PC-9 (cell line): ENCODE measurements around the gene NDE1. TPM values are rescaled to one million over a fixed set of nuclear protein-coding genes. Genes with fewer than 3 reads are reported as not detected.

Experiments used
- BruUV-seq: library from RNA; stranded (reverse); fragments of 400-500 nt; replicated peaks from 2 replicates; lab custom pipeline; 2021; lab: Mats Ljungman, UMichigan
- CTCF ChIA-PET: fragments of 300-600 bp; sonication (Branson Sonifier 250); formaldehyde crosslinking; loops from one replicate; lab custom pipeline; 2022; ENCODE audit warnings: antibody characterized with exemption; lab: Charles Lee
- POLR2A ChIA-PET: fragments of 300-600 bp; sonication (Branson Sonifier 250); formaldehyde crosslinking; loops from one replicate; lab custom pipeline; 2022; ENCODE audit warnings: antibody characterized with exemption; ENCODE audit not compliant: unreplicated experiment; lab: Charles Lee
- DNase-seq, 2 experiments: peaks; one replicate each; pipeline versions ENCODE4 v3.0.0 to v3.0.0-alpha.2; 2015 to 2022; ENCODE audit warnings: mixed read lengths in 1 of 2
- H2AFZ ChIP-seq: fragments of 200-600 bp; sonication (generic); 2 replicates; pipeline ENCODE4 v1.8.1; 2017; ENCODE audit warnings: antibody characterized with exemption
- H3F3A ChIP-seq: fragments of 200-600 bp; sonication (generic); 2 replicates; pipeline ENCODE4 v1.8.1; 2017; ENCODE audit warnings: antibody characterized with exemption, mild to moderate bottlenecking, low read depth; ENCODE audit not compliant: insufficient read depth
- H3K27ac ChIP-seq: fragments of 200-600 bp; sonication (generic); 2 replicates; pipeline ENCODE4 v1.6.1; 2016; ENCODE audit warnings: mixed run types
- H3K27me3 ChIP-seq: fragments of 200-600 bp; sonication (generic); 2 replicates; pipeline ENCODE4 v1.6.1; 2016; ENCODE audit warnings: low read depth, mixed run types; ENCODE audit not compliant: insufficient read depth
- H3K36me3 ChIP-seq: fragments of 200-600 bp; sonication (generic); 2 replicates; pipeline ENCODE4 v1.6.1; 2016; ENCODE audit warnings: low read depth, mixed run types
- H3K4me1 ChIP-seq: fragments of 200-600 bp; sonication (generic); replicated peaks from 2 replicates; pipeline ENCODE4 v1.6.1; 2016; ENCODE audit warnings: mixed run types; ENCODE audit not compliant: insufficient read depth
- H3K4me2 ChIP-seq: fragments of 200-600 bp; sonication (generic); 2 replicates; pipeline ENCODE4 v1.6.1; 2017; ENCODE audit warnings: mixed run types
- H3K4me3 ChIP-seq: fragments of 200-600 bp; sonication (generic); 2 replicates; pipeline ENCODE4 v1.6.1; 2016; ENCODE audit warnings: mixed run types
- H3K79me2 ChIP-seq: fragments of 200-600 bp; sonication (generic); 2 replicates; pipeline ENCODE4 v1.6.1; 2017; ENCODE audit warnings: low read depth, mixed run types
- H3K9me2 ChIP-seq: fragments of 200-600 bp; sonication (generic); 2 replicates; pipeline ENCODE4 v1.8.1; 2017; ENCODE audit warnings: mild to moderate bottlenecking; ENCODE audit not compliant: insufficient read depth
- H3K9me3 ChIP-seq: fragments of 200-600 bp; sonication (generic); 2 replicates; pipeline ENCODE4 v1.8.1; 2016; ENCODE audit warnings: low read depth; ENCODE audit not compliant: insufficient read depth
- H4K20me1 ChIP-seq: fragments of 200-600 bp; sonication (generic); 2 replicates; pipeline ENCODE4 v1.8.1; 2017; ENCODE audit not compliant: insufficient read depth
- CTCF ChIP-seq: fragments of 200-600 bp; sonication (generic); conservative IDR thresholded peaks from 2 replicates; pipeline ENCODE4 v1.6.1; 2017; ENCODE audit warnings: mixed run types, antibody characterized with exemption, mild to moderate bottlenecking, moderate library complexity
- EZH2 ChIP-seq: fragments of 200-600 bp; sonication (generic); IDR thresholded peaks from 2 replicates; pipeline ENCODE4 v1.8.0; 2017; ENCODE audit warnings: antibody characterized with exemption, low read depth
- intact Hi-C: fragments of 100-400 bp; cut with micrococcal nuclease; formaldehyde crosslinking; loops from one replicate; pipeline ENCODE4 v1.10.0; 2022; ENCODE audit not compliant: unreplicated experiment
- total RNA-seq: library from RNA; stranded (reverse); gene quantifications from 2 replicates; pipeline ENCODE4 v1.2.3, GENCODE V29; 2021

Gene NDE1
- total RNA-seq, 1 experiment from 2014 or later: 119 TPM

- Histone ChIP-seq H3K27ac (no peak overlapping the region), H3F3A (no peaks in the 10 kb centered on the region), H2AFZ (no peak overlapping the region), H3K4me1 (no peaks in the 10 kb centered on the region), H3K27me3 (no peaks in the 10 kb centered on the region), H3K79me2 (peaks cover 53% of the 10 kb centered on the region), H3K36me3 (no peaks in the 10 kb centered on the region), H3K4me3 (no peak overlapping the region), H3K9me3 (no peaks in the 10 kb centered on the region), H4K20me1 (no peaks in the 10 kb centered on the region; the same call in 1 of the 2 replicates), H3K4me2 (no peak overlapping the region), H3K9me2 (no peaks in the 10 kb centered on the region)
- BruUV-seq: no TSS peak
- CTCF ChIA-PET: interaction anchor here (0.6 kb wide), 1 partner anchor 16 kb away, joined by 4 read pairs; the partner anchor contains the start of gene MARF1
- no peak for TF ChIP-seq CTCF
- no peak for TF ChIP-seq EZH2
- no peak for DNase-seq
- intact Hi-C loops: no loop called here
- POLR2A ChIA-PET: no interaction called here
Measured at GRCh38 chr16:15658556-15658955, 8.5 kb downstream of the NDE1 start.

DNA sequence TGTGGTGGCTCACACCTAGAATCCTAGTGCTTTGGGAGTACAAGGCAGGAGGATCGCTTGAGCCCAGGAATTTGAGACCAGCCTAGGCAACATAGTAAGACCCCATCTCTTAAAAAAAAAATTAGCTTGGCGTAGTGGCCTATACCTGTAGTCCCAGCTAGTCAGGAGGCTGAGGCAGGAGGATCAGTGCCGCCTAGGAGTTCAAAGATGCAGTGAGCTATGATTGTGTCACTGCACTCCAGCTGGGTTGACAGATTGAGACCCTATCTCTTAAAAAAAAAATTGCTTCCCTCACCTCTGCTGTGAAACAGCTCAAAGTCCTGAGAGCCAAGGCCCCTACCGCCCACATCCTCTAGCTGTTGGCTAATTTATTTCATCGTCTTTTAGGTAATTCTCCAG, 10.2 kb downstream of the NDE1 start:
- TF ChIP-seq EZH2 (no peak), CTCF (no peak)
- no peak overlapping the region for H3K4me3 ChIP-seq
- H3K79me2 ChIP-seq: peaks cover 36% of the 10 kb centered on the region
- no peaks in the 10 kb centered on the region for H3K36me3 ChIP-seq
- CTCF ChIA-PET: interaction anchor here (0.5 kb wide), 1 partner anchor 99 kb away, joined by 3 read pairs; no protein-coding TSS in a partner anchor
- no peaks in the 10 kb centered on the region for H3K9me2 ChIP-seq
- no peaks in the 10 kb centered on the region for H3F3A ChIP-seq
- no peak for DNase-seq
- no peaks in the 10 kb centered on the region for H3K4me1 ChIP-seq
- H3K27me3 ChIP-seq: no peaks in the 10 kb centered on the region
- H4K20me1 ChIP-seq: no peaks in the 10 kb centered on the region
- intact Hi-C loops: no loop called here
- POLR2A ChIA-PET: no interaction called here
- BruUV-seq: no TSS peak
- H2AFZ ChIP-seq: no peak overlapping the region
- H3K4me2 ChIP-seq: no peak overlapping the region
- H3K9me3 ChIP-seq: no peaks in the 10 kb centered on the region
- H3K27ac ChIP-seq: no peak overlapping the region

- H3K27ac ChIP-seq: no peak overlapping the region
- POLR2A ChIA-PET: no interaction called here
- H3K9me2 ChIP-seq: no peaks in the 10 kb centered on the region
- no TSS peak for BruUV-seq
- intact Hi-C loops: no loop called here
- H2AFZ ChIP-seq: no peak overlapping the region
- H3K4me3 ChIP-seq: no peak overlapping the region
- CTCF ChIA-PET: interaction anchor here (0.6 kb wide), 1 partner anchor 39 kb away, joined by 3 read pairs; no protein-coding TSS in a partner anchor
- H3K36me3 ChIP-seq: peaks cover 20% of the 10 kb centered on the region
- peaks cover 1% of the 10 kb centered on the region; the same call in 1 of the 2 replicates for H3F3A ChIP-seq
- no peaks in the 10 kb centered on the region for H3K9me3 ChIP-seq
- H3K4me2 ChIP-seq: no peak overlapping the region
- no peaks in the 10 kb centered on the region for H3K27me3 ChIP-seq
- no peak for DNase-seq
- TF ChIP-seq CTCF (no peak), EZH2 (no peak)
- H3K4me1 ChIP-seq: no peaks in the 10 kb centered on the region
- peaks cover 7% of the 10 kb centered on the region for H3K79me2 ChIP-seq
- no peaks in the 10 kb centered on the region for H4K20me1 ChIP-seq
Measured at GRCh38 chr16:15665107-15665506, 15.1 kb downstream of the NDE1 start.
